Osteocyte (in vitro differentiated cells): ENCODE data around the gene PSMG2. TPM values are rescaled to one million over a fixed set of nuclear protein-coding genes. Genes with fewer than 3 reads are reported as not detected.

Source experiments
- DNase-seq: peaks from one replicate; pipeline ENCODE4 v3.0.0; 2021; ENCODE audit warnings: mixed read lengths; ENCODE audit not compliant: unreplicated experiment; ENCODE audit errors: extremely low spot score
- H3K27ac Mint-ChIP-seq: one replicate; pipeline ENCODE4 v1.8.0; 2021; ENCODE audit warnings: mild to moderate bottlenecking, mixed read lengths; ENCODE audit not compliant: unreplicated experiment
- H3K27me3 Mint-ChIP-seq: one replicate; pipeline ENCODE4 v1.8.0; 2021; ENCODE audit warnings: mixed read lengths; ENCODE audit not compliant: unreplicated experiment
- H3K36me3 Mint-ChIP-seq: one replicate; pipeline ENCODE4 v1.8.0; 2021; ENCODE audit warnings: mixed read lengths; ENCODE audit not compliant: unreplicated experiment
- H3K4me1 Mint-ChIP-seq: one replicate; pipeline ENCODE4 v1.8.0; 2021; ENCODE audit warnings: mixed read lengths; ENCODE audit not compliant: unreplicated experiment
- H3K4me3 Mint-ChIP-seq: one replicate; pipeline ENCODE4 v1.8.0; 2021; ENCODE audit warnings: mild to moderate bottlenecking, moderate library complexity, mixed read lengths; ENCODE audit not compliant: unreplicated experiment
- H3K9me3 Mint-ChIP-seq: one replicate; pipeline ENCODE4 v1.8.0; 2021; ENCODE audit warnings: mixed read lengths; ENCODE audit not compliant: unreplicated experiment
- total RNA-seq: library from RNA; stranded (reverse); gene quantifications from 2 replicates; pipeline ENCODE4 v1.2.1, GENCODE V29; 2021
- TF ChIP-seq, protein P1 (sequence below): fragments of 200-600 bp; sonication (generic); IDR thresholded peaks from 2 replicates; pipeline ENCODE4 v1.5.0; 2021; ENCODE audit warnings: antibody characterized with exemption, mild to moderate bottlenecking, moderate library complexity

PSMG2 gene
- total RNA-seq, 1 donor from 2014 or later, result 63.4 TPM

DNA sequence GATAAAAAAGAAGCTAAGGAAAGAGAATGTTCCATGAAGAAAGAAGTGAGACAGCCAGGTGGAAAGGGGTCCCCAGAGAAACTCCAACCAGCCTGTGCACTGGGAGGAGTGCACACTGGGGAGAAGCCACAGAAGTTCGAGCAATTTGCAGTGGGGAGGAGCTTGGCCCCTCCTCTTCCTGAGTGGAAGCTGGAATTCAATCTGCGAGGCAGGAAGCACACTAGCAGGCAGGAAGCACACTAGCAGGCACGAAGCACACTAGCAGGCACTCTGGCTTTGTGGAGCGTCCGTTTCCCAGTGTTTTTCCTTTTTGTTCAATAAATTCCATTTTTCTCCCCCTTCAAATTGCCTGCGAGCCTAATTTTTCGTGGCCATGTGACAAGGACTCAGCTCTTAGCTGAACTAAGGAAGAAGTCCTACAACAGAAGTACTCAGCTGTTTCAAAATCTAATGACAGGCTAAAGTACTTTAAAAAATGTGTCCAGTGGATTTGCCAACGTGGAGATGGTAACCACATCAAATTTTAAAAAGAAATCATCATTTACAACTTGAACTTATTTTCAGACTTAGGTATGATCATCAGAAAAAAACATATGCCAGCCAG, 23.6 kb upstream of the PSMG2 start:
- no peak for DNase-seq
- TF ChIP-seq, protein P1, sequence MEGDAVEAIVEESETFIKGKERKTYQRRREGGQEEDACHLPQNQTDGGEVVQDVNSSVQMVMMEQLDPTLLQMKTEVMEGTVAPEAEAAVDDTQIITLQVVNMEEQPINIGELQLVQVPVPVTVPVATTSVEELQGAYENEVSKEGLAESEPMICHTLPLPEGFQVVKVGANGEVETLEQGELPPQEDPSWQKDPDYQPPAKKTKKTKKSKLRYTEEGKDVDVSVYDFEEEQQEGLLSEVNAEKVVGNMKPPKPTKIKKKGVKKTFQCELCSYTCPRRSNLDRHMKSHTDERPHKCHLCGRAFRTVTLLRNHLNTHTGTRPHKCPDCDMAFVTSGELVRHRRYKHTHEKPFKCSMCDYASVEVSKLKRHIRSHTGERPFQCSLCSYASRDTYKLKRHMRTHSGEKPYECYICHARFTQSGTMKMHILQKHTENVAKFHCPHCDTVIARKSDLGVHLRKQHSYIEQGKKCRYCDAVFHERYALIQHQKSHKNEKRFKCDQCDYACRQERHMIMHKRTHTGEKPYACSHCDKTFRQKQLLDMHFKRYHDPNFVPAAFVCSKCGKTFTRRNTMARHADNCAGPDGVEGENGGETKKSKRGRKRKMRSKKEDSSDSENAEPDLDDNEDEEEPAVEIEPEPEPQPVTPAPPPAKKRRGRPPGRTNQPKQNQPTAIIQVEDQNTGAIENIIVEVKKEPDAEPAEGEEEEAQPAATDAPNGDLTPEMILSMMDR, result no peak

GRCh38 chr18:12686100-12686499, 16.7 kb upstream of the PSMG2 start:
- Mint-ChIP-seq H3K4me1 (no peaks in the 10 kb centered on the region), H3K27ac (no peak overlapping the region), H3K27me3 (no peaks in the 10 kb centered on the region), H3K36me3 (peaks cover 4% of the 10 kb centered on the region), H3K4me3 (no peak overlapping the region), H3K9me3 (no peaks in the 10 kb centered on the region)
- TF ChIP-seq, protein P1, result peak; percentile 12
- no peak for DNase-seq

More for the DNA sequence above, 23.6 kb upstream of the PSMG2 start:
- Mint-ChIP-seq H3K36me3 (peaks cover 14% of the 10 kb centered on the region), H3K4me1 (peaks cover 10% of the 10 kb centered on the region), H3K27me3 (no peaks in the 10 kb centered on the region), H3K4me3 (peak overlapping the region; percentile 23), H3K27ac (peak overlapping the region; percentile 79), H3K9me3 (no peaks in the 10 kb centered on the region)

DNA sequence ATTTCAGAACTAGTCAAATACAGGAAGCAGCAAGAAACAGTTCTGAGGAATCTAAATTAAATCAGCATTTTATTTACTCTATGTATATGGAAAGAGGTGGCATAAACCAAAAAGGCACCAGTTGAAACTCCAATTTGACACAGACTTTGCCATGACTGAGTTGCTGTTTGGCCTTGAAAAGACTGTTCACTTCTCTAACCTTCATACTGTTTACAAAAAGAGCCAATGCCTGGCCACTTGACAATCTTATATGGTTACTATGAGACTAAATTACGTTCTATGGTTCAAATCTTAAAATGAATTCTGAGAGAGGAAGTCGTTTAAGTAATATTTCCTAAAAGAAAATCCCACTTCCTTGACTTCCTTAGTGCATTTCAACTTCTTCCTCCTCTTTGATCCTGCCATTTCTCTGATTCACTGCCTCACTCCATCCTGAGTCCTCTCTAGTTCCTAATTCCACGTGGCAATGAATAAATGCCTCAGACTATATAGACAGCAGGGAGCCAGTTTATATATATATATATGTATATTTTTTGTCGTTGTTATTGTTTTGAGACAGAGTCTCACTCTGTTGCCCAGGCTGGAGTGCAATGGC, 13.5 kb upstream of the PSMG2 start:
- no peak for DNase-seq
- no peaks in the 10 kb centered on the region for H3K9me3 Mint-ChIP-seq
- no peak overlapping the region for H3K4me3 Mint-ChIP-seq
- H3K4me1 Mint-ChIP-seq, result peaks cover 7% of the 10 kb centered on the region
- peaks cover 8% of the 10 kb centered on the region for H3K36me3 Mint-ChIP-seq
- TF ChIP-seq, protein P1, result no peak
- H3K27me3 Mint-ChIP-seq, result no peaks in the 10 kb centered on the region
- H3K27ac Mint-ChIP-seq, result no peak overlapping the region

- Mint-ChIP-seq H3K36me3 (peaks cover 10% of the 10 kb centered on the region), H3K4me1 (peaks cover 8% of the 10 kb centered on the region), H3K27me3 (no peaks in the 10 kb centered on the region), H3K4me3 (no peak overlapping the region), H3K9me3 (no peaks in the 10 kb centered on the region), H3K27ac (no peak overlapping the region)
- DNase-seq, result no peak
- TF ChIP-seq, protein P1, result no peak
These were observed 10.6 kb upstream of the PSMG2 start for GRCh38 chr18:12692206-12692605.

- Mint-ChIP-seq H3K9me3 (no peaks in the 10 kb centered on the region), H3K4me3 (no peak overlapping the region), H3K4me1 (peaks cover 8% of the 10 kb centered on the region), H3K36me3 (peaks cover 18% of the 10 kb centered on the region), H3K27me3 (no peaks in the 10 kb centered on the region), H3K27ac (peak overlapping the region; percentile 21)
- TF ChIP-seq, protein P1, result no peak
- no peak for DNase-seq
These were observed 8.8 kb upstream of the PSMG2 start for GRCh38 chr18:12694032-12694431.
